Activated CD8-positive, alpha-beta memory T cell treated with anti-CD3 and anti-CD28 coated beads, Interleukin-2, amount 50 U/mL, for 4 hours (primary cell): ENCODE measurements around the gene DPYSL3.
"Not testable (repeated sequence)": the region's sequence is repeated elsewhere in the genome, so short reads cannot be mapped to it uniquely, and the experiment has no call there.

Experiments
- DNase-seq: peaks from one replicate; pipeline ENCODE4 v3.0.0-alpha.2; 2020

DPYSL3 gene

DNA sequence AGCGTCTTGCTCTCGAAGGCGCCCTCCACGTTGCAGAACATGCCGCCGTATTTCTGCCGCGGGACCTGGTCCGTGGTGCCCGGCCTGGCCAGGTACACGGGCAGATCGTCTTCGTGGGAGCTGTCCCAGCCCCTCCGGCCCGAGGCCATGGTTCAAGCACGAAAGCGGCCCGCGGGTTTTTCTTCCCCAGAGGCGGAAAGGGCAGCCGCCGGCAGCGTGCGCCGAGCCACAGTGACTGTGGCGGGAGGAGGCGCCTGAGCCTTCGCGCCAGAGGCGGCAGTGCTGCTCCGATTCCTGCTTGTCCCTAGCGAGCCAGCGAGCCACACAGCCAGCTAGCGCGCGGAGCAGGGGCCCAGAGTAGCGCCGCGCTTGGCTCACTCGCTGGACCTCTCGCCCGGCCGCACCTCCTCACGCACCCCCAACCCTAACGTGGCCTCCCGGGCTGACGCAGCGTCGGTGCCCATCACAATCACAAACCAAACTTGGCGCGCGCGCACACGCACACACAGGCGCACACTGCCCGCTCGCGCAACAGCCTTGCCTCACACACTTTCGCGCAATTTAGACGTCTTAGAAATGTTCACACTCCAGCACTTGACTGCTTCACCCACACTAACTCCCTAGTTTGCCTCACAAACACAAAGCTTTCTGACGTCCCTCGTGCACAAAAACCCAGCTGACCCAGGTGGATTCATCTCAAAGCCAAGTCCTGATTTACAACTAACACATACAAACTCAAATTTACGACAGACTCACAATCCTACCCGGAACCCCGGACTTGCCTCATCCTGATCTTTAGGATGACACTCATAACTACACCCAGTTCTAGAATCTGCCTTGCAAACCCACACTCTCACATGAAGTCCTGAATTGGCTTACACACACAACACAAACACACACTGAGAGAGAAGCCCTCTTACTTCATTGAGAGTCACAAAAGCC lies at the start of gene DPYSL3:
TSS of gene DPYSL3 (minus strand) at position 359 of the 942 bp plus-strand sequence. CDS start at position 149, 210 bp downstream.
- no peak for DNase-seq

DNA sequence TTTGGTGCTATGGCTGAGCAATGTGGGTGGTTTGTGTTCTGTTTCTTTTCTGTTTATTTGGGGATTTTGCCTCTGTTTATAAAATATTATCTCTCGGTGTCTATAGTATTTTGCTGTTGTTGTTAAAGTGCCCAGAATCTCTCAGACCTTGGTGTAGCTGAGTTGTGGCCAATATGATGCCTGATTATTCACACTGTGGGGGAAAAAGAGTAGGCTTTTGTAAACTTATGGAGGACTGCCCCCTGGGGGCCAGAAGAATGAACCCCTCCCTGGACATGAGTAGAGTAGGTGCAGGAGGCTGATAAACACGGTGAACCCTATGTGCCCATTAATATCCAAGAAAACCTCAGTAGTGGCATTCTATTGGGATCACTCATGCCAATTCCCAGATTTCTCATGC lies 49.0 kb upstream of the DPYSL3 start:
- no peak for DNase-seq

DNA sequence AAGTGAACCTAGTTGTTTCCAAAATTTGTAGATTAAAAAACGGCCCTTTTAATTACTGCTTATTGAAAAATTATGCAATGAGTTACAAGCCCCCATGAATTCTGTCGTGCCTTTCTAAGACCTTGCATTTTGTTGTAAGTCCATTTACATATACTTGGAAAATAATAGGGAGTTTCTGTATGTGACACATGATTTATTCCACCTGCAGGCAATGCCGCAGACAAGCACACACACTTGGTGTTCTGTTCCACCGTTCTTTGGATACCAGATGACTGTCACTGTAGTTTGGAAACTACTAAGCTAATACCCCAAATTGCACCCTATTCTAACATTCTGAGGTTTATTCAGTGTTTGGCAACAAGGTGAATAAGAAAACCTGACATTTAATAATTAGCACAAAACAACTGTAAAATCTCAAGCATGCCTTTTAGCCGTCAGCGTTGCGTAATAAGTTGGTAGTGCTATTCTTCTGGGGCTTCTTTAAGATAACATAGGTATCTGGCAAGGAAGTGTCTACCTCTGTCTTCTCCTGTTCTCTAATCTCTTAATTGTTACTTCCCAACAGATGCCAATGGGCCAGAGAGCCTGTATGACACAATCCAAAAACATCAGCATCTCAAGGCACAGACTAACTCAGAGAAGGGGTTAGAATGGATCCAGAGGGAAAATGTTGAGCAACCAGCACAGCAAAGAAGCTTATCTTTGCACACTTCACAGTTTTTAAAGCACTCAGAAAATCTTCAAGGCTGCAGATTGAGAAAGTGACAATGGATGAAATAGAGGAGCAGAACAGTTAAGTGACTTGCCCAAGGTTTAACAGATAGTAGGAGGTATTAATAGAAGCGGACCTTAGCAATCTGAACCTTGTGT lies 48.2 kb upstream of the DPYSL3 start:
- no peak for DNase-seq

GRCh38 chr5:147555176-147555575 lies 45.3 kb upstream of the DPYSL3 start:
- no peak for DNase-seq

- no peak for DNase-seq
These were observed 44.5 kb upstream of the DPYSL3 start for GRCh38 chr5:147554261-147554817.

GRCh38 chr5:147553817-147554216 lies 43.9 kb upstream of the DPYSL3 start:
- DNase-seq: not testable (repeated sequence)

GRCh38 chr5:147552897-147553296 lies 43.0 kb upstream of the DPYSL3 start:
- DNase-seq: no peak

- no peak for DNase-seq
These were observed 41.8 kb upstream of the DPYSL3 start for GRCh38 chr5:147551677-147552076.

DNA sequence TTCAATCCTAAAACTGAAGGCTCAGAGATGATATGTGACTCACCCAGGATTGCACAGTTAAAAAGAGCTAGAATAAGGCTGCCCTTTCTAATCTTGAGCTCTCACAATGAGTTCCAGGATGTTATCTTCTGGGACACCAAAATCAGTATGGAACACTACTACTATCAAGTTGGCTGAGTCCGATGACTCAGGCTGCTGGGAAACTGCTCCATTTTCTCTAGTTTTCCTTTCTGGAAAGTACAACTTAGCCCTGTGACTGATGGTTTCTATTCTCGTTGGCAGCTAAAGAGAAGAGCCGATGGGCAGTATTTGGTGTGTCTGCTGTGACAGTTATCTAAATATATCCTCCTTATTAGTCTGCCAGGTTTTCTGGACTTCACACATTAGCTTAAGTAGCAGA lies 37.9 kb upstream of the DPYSL3 start:
- DNase-seq: no peak

DNA sequence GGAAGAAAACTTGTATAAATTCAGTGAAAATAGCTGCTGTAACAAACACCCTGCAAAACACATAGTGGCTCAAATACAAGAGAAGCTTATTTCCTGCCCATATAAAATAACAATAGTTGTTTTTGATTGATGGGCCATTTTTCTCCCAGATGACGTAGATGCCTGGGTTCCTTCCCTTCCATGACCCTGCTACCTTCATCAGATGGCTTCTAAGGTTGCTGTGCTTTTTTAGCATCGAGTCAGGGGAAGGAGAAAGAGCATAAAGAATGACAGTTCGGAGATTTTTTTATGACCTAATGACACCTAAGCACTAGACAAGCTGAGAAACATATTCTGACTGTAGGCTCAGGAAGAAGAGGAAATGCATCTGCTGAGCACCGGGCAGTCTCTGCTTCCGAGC lies 34.7 kb upstream of the DPYSL3 start:
- DNase-seq: no peak

DNA sequence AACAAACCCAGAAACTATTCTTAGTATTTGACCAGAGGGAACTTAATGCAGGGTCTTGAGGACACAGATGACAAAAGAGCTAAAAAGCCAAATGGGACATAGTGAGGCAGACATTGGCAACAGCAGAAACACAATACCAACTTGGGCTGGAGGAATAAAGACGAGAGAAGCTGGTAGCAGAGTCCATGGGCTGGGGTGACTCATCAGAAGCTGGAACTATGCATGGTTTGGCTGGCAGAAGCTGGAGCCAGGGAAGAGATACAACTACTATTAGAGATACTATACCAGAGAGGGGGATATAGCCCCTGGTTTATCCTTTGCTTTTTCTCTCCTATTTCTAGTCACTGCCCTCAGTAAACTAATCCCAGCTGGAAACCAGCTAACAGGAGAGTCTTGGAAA lies 29.2 kb upstream of the DPYSL3 start:
- no peak for DNase-seq

DNA sequence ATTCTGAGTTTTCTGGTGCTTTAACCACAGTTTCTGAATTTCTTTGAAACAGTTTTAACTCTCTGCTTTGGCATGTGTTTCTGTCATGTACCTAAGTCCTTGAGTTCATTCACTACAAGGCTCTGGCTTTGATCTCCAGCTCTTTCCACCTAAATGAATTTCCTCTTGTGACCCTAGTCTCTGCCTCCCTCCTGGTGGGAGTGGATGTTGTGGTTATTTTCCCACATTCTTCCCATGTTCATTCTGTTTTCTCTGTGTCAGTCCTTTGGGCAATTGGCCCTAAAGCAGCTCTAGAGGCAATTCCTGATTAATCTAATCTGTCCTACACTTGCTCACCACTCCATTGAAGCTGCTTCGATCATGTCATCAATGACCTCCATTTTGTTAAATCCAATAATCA lies 28.4 kb upstream of the DPYSL3 start:
- no peak for DNase-seq

- DNase-seq: no peak
These were observed 24.5 kb upstream of the DPYSL3 start for GRCh38 chr5:147534172-147534951.

GRCh38 chr5:147532156-147532555 lies 22.3 kb upstream of the DPYSL3 start:
- DNase-seq: no peak

GRCh38 chr5:147530530-147531389 lies 20.9 kb upstream of the DPYSL3 start:
- no peak for DNase-seq

GRCh38 chr5:147523069-147523468 lies 13.2 kb upstream of the DPYSL3 start:
- no peak for DNase-seq

DNA sequence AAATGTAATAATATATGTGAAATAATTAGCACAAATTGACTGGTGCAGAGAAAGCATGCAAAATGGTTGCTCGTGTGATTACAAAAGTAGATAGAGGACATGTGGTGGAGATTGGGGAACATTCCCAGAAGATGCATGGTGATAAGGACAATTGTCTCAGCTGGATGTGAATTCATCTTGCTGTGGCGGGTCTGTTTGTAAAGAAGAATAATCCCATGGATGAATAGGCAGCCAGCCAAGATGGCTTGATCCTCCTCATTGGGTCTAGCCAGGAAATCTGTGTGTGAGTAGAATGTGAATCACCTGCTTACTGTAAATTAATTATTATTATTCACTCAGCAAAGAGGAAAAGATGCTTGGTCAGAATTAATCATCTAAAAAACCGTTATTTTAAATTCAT lies 12.6 kb upstream of the DPYSL3 start:
- DNase-seq: no peak

DNA sequence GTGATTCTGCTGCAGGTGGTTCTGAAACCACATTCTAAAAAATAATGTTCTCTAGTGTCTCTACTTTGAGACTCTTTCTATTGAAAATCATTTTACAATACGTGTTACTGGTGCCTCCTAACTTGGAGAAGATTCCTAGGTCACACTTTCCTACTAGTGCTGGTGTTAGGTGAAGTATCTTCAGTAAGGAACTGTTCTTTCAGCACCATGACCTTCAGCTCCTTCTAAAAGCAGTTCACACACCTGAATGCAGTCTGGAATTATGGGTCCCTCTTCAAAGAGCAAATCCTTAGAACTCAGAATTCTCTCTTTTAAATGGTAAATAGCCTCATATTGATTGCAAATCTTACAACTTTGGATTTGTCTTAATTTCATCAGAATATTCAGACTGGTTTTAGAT lies 10.6 kb upstream of the DPYSL3 start:
- no peak for DNase-seq

- no peak for DNase-seq
These were observed 9.5 kb upstream of the DPYSL3 start for GRCh38 chr5:147519380-147519779.

DNA sequence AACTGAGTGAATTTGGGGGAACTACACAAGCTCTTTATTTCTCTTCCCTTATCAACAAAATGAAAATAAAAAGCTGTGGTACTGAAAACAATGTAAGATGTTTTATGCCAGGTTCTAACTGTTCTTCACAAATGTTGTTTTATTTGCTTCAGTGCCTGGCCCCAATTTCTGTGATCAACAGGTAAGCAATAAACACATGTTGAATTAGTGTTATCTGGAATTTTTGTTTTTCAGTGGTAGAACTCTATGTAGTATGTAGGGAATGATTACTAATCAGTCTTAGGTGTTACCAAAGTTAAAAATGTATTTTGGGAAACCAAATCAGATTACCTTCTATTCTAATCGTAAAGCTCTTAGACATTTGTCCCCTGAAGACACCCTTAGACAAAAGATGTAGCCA lies 7.5 kb upstream of the DPYSL3 start:
- DNase-seq: no peak

DNA sequence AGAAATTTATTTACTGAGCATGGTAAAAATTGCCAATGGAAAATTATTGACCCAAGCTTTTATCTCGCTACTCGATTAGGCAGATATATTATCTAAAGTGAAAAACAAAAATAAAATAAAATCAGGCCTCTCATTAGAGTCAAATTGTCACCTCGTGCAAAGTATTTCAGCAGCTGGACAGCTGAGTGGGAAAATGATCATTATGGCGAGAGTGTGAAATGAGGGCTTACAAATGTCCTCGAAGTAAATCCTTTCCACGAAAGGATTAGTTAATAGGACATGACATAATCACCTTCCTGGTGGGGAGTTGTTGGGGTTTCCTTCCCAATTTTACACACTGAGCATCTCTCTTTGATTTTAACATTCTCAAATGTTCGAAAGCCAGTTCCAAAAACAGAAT lies 5.4 kb upstream of the DPYSL3 start:
- DNase-seq: no peak
